HG03558 (cell line): ENCODE results near the gene LYL1.

Source experiments
- ATAC-seq: cut with Tn5 transposase; IDR thresholded peaks from one replicate; pipeline ENCODE4 v1.9.1; 2021; ENCODE audit warnings: moderate number of reproducible peaks; ENCODE audit not compliant: unreplicated experiment; ENCODE audit errors: extremely low read depth

Gene LYL1

DNA sequence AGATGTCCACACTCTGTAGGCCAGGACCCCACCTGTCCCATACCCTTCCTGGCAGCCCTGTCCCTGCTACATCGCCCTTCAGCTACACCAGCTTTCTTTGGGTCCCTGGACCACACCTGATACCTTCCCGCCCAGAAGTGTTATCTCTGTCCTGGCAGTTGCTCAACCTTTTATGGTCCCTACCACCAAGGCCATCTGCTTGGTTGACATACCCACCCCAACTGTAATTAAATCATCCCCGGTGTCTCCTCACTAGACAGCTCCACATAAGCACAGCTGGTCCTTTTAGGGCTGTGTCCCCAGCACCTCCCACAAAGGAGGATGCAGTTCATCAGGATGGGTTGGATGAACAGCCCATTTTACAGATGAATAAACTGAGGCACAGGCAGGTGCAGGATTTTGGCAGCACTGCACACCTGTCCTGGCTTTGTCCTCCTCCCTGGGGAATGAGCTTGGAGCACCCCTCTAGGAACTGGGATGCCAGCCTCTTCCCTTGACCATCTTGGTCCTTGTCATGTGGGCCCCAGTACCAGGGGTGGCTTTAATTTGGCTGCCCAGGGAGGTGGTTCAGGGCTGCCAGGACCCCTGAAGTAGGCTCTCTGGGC lies 28.3 kb upstream of the LYL1 start:
- no peak for ATAC-seq

GRCh38 chr19:13129384-13129783 lies 26.7 kb upstream of the LYL1 start:
- ATAC-seq, result no peak

DNA sequence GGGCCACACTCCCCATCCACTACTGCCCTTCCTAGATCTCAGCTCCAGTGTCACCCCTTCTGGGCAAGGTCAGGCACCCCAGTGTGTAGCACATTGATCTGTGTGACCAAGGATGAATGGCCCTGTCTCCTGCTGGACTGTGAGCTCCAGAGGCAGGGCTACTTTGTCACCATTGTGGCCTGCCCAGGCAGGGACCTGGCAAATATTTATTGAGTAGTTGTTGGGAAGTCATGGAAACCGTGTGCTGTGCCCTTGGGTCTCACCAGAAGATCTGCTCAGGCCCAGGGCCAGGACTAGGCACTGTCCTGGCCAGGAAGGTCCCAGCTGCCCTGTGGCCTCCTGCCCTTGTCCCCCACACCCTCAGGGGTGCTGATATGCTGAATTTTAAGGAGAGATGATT lies 25.9 kb upstream of the LYL1 start:
- no peak for ATAC-seq

DNA sequence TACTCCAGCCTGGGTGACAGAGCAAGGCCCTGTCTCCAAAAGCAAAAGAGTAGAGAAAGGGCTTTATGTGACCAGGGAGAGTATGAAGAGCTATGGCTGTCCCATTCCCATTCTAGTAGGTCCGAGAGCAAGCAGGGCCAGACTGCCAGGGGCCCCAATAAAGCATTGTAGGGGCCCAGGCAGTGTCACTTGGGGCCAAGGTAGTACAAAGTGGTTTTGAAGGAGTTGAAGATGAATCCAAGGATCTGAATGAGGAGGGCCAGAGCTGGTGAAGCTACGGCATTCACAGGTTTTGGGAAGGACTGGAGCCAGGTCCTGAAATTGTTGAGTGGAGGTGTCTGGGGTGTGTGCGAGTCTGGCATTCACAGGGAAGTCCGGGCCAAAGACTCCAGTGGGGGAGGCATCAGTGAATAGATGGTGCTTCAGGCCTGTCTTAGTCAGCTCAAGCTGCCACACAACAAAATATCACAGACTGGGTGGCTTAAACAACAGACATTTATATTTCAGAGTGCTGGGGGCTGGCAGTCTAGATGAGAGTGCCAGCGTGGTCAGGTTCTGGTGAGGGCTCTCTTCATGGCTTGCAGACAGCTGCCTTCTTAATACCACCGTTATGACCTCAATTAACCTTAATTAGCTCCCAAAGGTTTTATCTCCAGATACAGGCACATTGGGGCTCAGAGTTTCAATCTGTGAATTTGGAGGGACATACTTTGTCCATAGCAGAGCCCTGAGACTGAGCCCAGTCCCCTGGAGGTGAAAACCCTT lies 25.3 kb upstream of the LYL1 start:
- ATAC-seq, result no peak

- ATAC-seq, result no peak
Measured at GRCh38 chr19:13127051-13127450, 24.4 kb upstream of the LYL1 start.

- no peak for ATAC-seq
Measured at GRCh38 chr19:13122980-13123957, 20.6 kb upstream of the LYL1 start.

- ATAC-seq, result no peak
Measured at GRCh38 chr19:13122275-13122878, 19.7 kb upstream of the LYL1 start.

DNA sequence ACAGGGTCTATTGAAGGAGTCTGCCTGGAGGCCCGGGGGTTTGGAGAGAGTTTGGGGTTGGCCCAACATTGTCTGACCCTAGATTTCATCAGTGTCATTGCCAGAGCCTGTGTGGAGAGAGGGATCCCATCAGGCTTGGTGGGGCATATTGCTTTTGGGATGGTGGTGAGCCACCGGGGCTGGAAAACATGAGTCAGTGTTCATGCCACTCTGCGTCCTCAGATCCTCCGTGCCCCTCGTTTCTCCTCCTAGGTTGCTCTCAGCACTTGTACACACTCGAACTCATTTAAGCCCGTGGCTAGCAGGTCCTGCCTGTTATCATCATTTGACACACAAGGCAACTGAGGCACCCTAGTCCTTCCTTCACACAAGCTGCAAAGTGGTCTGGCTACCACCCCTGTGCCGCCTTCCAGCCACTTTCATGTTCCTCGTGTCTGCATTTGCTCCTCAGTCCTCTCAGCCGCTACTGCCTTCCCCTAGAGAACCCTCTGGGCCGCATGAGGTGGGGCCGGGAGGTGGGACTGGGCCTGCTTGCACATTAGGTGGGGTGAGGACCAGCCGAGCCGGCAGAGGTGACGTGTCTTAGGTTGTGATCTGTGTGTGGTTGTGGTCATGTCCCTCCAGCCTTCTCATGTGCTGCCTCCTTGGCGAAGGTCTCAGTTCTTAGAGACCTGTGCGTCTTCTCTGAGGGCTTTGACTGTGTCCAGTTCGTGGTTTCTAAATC lies 19.1 kb upstream of the LYL1 start:
- no peak for ATAC-seq

DNA sequence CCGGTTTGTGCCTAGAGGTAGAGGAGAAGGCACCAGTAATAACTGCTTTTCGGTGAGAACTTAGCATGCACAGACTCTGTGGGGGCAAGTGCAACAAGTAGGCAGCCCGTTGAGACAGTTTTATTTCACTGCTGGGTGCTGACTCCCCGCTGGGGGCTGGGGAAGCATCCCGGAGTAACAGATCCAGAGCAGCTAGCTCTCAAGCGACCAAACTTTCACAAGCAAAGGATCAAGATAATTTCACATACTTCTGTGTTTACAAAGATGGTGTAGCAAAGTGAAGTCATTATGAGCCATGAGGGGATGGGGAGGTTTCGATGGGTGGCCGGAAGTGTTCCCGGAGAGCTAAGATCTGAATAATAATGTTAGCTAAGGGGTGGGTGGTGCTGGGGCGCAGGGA lies 18.2 kb upstream of the LYL1 start:
- ATAC-seq, result no peak

- no peak for ATAC-seq
Measured at GRCh38 chr19:13120031-13120430, 17.4 kb upstream of the LYL1 start.

- ATAC-seq, result no peak
Measured at GRCh38 chr19:13119627-13120026, 17.0 kb upstream of the LYL1 start.

- ATAC-seq, result peak; percentile 5
Measured at GRCh38 chr19:13118424-13119193, 16.0 kb upstream of the LYL1 start.

- ATAC-seq, result peak; percentile 43
Measured at GRCh38 chr19:13117772-13118423, 15.2 kb upstream of the LYL1 start, which contains the start of gene NACC1. Gene NACC1, plus strand, starts transcription at chr19:13118264. Its CDS starts 16,944 bp downstream, at chr19:13135208.

- ATAC-seq, result no peak
Measured at GRCh38 chr19:13117176-13117771, 14.6 kb upstream of the LYL1 start.

DNA sequence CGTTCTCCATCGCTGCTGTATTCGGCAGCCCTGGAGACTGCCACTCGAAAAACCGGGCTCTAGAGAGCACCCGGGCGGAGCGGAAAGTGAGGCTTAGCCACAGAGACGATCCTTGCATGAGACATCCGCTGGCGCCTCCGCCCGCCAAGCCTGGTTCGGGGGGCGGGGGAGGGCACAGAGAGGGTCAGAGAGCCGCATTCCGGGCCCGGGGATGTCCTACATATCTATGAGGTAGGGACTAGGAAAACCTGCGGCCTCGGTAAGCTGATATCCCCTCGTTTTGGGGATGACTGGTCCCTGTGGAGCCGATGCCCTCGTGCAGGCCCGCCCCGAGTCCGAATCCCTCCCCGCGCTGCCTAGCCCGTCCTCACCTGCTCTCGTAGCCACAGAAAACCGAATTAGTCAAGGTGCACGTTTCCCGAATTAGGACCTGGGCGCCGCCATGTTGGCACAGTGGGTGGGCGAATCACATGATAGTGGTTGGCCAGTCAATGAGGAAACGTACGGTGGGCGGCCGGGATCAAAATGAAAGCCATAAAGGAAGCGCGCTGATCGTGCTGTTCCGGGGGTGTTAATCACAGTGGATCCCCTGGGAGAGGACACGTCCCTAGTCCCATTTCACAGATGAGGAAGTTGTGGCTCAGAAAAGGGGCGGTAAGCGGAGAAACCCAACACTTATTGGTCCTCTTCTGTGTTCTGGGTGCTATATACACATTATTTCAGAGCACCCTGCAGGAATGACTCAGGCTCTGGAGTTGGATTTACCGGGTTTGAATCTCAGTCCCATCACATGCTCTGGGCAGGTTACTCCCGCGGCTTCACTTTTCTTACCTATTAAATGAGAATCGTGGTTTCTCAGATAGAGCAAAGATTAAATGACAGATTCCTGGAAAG lies 13.9 kb upstream of the LYL1 start, which contains the start of gene TRMT1:
TSS of gene TRMT1 (minus strand) at position 459 of the 894 bp plus-strand sequence. CDS start at position 118, 341 bp downstream.
- no peak for ATAC-seq

GRCh38 chr19:13115936-13116281 lies 13.3 kb upstream of the LYL1 start:
- ATAC-seq, result no peak

DNA sequence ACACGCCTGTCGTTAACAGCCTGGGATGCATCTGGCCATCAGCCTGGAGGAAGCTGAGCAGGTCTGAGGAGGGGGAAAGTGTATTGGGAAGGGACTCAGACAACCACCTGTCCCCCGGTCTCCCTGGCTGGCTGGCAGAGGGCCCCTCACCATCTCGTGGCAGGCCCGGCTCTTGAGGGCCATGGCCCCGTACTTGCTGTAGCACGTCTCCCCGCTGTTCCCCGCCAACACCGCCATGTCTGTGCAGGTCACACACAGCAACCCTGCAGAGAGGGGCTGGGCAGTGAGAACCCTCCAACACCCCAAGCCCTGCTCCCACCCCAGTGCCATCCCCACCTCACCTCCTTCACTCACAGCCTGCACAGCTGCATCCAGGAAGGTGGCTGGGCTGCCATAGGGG lies 9.9 kb upstream of the LYL1 start:
- ATAC-seq, result no peak
